Dendritic cell treated with granulocyte-macrophage colony-stimulating factor and Interleukin-4, amounts not matched to agents 40 ng/mL and 50 ng/mL, for 4 days (primary cell): ENCODE results near the gene ATF6.
"Not testable (repeated sequence)": the region's sequence is repeated elsewhere in the genome, so short reads cannot be mapped to it uniquely, and the experiment has no call there.

ENCODE experiments used
- H3K27ac Mint-ChIP-seq: one replicate; pipeline ENCODE4 v1.8.0; 2022; ENCODE audit warnings: mild to moderate bottlenecking, mixed read lengths
- H3K27me3 Mint-ChIP-seq: one replicate; pipeline ENCODE4 v1.8.0; 2022; ENCODE audit warnings: mild to moderate bottlenecking, mixed read lengths
- H3K36me3 Mint-ChIP-seq: one replicate; pipeline ENCODE4 v1.8.0; 2022; ENCODE audit warnings: low read depth, mixed read lengths
- H3K4me1 Mint-ChIP-seq: one replicate; pipeline ENCODE4 v1.8.0; 2022; ENCODE audit warnings: low read depth, mixed read lengths
- H3K4me3 Mint-ChIP-seq: one replicate; pipeline ENCODE4 v1.8.0; 2022; ENCODE audit warnings: mild to moderate bottlenecking, moderate library complexity, mixed read lengths
- H3K9me3 Mint-ChIP-seq: one replicate; pipeline ENCODE4 v1.8.0; 2022; ENCODE audit warnings: mixed read lengths
- intact Hi-C: fragments of 100-400 bp; cut with micrococcal nuclease; formaldehyde crosslinking; loops from one replicate; pipeline ENCODE4 v1.15.0; 2022

ATF6 gene, protein sequence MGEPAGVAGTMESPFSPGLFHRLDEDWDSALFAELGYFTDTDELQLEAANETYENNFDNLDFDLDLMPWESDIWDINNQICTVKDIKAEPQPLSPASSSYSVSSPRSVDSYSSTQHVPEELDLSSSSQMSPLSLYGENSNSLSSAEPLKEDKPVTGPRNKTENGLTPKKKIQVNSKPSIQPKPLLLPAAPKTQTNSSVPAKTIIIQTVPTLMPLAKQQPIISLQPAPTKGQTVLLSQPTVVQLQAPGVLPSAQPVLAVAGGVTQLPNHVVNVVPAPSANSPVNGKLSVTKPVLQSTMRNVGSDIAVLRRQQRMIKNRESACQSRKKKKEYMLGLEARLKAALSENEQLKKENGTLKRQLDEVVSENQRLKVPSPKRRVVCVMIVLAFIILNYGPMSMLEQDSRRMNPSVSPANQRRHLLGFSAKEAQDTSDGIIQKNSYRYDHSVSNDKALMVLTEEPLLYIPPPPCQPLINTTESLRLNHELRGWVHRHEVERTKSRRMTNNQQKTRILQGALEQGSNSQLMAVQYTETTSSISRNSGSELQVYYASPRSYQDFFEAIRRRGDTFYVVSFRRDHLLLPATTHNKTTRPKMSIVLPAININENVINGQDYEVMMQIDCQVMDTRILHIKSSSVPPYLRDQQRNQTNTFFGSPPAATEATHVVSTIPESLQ

DNA sequence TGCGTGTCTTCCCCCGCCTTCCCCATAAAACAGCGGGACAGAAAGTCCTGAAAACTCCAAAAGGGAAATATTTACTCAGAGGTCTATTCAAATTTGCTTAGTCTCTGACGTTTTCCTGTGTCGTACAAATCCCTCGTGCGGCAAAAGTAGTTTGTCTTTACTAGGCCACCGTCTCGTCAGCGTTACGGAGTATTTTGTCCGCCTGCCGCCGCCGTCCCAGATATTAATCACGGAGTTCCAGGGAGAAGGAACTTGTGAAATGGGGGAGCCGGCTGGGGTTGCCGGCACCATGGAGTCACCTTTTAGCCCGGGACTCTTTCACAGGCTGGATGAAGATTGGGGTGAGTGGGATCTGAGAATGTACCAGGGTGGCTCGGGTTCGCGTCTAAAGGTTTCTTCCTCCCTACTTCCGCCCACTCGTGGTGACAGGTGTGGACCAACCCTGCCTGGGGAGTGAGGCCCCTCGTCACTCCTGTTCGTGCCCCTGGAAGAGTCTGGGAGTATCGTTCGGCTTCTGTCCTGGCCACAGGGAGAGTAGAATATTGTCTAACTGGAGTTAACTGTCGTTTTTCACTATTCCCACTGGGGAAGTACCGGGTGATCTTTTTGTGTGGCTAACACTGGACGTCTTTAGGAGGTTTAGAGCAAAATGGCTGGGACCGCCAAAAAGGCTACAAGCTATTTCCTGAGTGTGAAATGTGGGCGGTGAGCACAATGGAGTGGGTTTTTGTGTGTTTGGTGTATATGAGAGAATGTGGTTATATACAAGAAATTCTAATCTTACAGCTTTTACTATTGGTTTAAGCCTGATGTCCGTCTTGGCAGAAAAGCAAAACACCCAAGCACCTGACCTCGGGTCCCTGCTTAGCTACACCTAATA, at the start of gene ATF6:
Gene ATF6, plus strand, starts transcription at position 219 of the 880 bp plus-strand sequence. Its CDS starts 41 bp downstream, at position 260.
- H3K4me1 Mint-ChIP-seq, result peaks cover 36% of the 10 kb centered on the region
- H3K9me3 Mint-ChIP-seq, result no peaks in the 10 kb centered on the region
- H3K27ac Mint-ChIP-seq, result peak within 1 kb of the TSS; percentile 96
- intact Hi-C loops, result no loop called here
- peak within 1 kb of the TSS; percentile 88 for H3K4me3 Mint-ChIP-seq
- H3K36me3 Mint-ChIP-seq, result peaks cover 28% of the 10 kb centered on the region
- no peaks in the 10 kb centered on the region for H3K27me3 Mint-ChIP-seq

DNA sequence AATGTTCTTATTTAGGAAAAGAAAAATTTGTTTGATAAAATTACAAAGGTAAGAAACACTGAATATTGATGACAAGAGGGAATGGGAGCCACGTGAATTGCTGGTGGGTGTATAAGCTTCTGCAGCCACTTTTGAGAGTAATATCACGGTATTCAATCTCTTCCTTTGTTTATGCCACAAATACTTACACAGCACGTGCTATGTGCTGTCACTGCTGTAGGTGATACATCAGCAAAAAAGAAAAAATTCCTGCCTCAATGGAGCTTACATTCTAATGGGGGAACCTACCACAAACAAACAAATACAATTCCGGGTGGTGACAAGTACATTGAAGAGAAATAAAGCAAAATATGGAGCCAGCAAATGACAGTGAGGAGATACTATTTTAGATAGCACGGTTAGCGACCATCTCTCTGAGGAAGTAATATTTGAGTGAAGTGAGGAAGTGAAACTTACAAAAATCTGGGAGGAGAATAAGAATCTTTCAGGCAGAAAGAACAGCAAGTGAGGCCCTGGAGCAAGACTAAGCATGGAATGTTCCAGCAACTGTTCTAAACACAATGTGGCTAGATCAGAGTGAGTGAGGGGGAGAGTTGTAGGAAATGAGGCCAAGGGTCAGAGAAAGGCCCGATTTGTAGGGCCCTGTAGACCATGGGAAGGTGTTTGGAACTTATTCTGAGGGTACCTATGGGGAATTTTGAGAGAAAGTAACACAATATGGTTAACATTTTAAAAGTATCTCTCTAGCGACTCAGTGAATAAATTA, 47.4 kb upstream of the ATF6 start:
- H3K4me3 Mint-ChIP-seq, result no peak overlapping the region
- no peaks in the 10 kb centered on the region for H3K9me3 Mint-ChIP-seq
- peak overlapping the region; percentile 39 for H3K27ac Mint-ChIP-seq
- H3K36me3 Mint-ChIP-seq, result no peaks in the 10 kb centered on the region
- H3K4me1 Mint-ChIP-seq, result peaks cover 73% of the 10 kb centered on the region
- intact Hi-C loops, result no loop called here
- peaks cover 31% of the 10 kb centered on the region for H3K27me3 Mint-ChIP-seq

DNA sequence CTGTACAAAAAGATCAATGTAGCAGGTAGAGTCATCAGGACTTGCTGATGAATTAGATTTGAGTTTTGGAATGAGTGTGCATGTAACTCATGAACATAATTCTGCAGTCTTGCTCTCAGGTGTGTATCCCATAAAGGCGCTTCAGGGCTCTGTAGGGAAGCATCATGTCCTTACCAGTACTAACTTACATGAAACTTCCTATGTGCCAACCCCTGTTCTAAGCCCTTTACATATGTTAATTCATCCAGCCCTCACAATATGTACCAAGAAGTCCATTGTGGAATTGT, 46.9 kb upstream of the ATF6 start:
- intact Hi-C loops, result no loop called here
- Mint-ChIP-seq H3K4me1 (peaks cover 77% of the 10 kb centered on the region), H3K9me3 (no peaks in the 10 kb centered on the region), H3K4me3 (no peak overlapping the region), H3K27me3 (peaks cover 34% of the 10 kb centered on the region), H3K36me3 (no peaks in the 10 kb centered on the region), H3K27ac (peak overlapping the region; percentile 39)

DNA sequence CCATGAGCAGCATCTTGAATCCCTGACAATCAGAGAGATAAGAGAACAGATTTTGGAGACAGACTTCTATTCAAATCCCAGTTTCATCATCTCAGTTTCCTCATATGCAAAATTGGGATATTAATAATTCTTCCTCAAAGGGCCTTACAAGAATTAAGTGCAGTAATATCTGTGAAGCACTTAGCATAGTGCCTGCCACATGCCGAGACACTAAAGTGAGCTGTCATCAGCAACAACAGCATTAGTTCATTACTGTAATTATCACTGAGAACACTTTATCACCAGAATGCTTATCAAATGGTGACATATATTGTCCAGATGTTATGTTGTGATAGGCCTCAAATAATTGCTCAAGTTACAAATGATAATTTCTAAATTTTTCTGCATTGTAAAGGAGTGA, 45.7 kb upstream of the ATF6 start:
- Mint-ChIP-seq H3K9me3 (no peaks in the 10 kb centered on the region), H3K36me3 (no peaks in the 10 kb centered on the region), H3K4me3 (no peak overlapping the region), H3K27ac (no peak overlapping the region), H3K27me3 (peaks cover 31% of the 10 kb centered on the region), H3K4me1 (peaks cover 85% of the 10 kb centered on the region)
- intact Hi-C loops, result no loop called here

DNA sequence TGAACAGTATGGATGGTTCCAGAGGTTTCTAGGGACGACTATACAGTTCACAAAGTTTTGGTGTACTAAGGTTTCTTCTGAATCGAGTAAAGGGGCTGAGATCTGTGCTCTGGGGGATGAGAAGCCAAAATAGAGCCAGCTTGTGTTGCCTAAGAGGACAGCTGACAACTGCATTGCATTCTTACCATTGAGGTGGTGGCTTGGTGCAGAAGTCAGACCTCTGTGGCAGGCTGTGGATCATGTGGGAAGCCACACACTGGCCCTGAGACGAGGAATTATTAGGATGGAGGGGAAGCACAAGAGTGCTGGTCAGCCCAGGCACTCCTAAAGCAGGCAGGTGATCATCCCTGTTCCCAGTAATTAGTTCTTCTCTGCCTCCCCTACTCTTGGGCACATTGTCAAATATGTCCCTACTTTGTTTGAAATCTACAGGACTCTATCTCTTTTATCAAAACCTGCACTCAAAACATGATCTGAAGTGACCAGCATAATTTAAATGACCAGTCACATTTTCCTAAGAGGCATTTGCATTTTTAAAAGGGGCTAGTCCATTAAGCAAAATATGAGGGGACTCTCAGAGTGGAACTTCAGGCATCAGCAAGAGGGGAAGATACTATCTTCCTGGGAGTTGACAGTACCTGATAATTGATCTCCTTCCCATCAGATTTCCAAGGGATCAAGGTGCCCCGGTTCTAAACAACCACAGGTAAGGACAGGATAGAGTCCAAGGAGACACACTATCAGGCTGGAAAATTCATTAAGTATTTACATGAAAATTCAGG, 45.0 kb upstream of the ATF6 start, which contains the start of gene FCRLB:
Gene FCRLB, plus strand, starts transcription at position 589 of the 782 bp plus-strand sequence. CDS start 1,129 bp downstream, outside the sequence.
- peaks cover 26% of the 10 kb centered on the region for H3K27me3 Mint-ChIP-seq
- H3K27ac Mint-ChIP-seq, result peak within 1 kb of the TSS; percentile 72
- peaks cover 90% of the 10 kb centered on the region for H3K4me1 Mint-ChIP-seq
- no peaks in the 10 kb centered on the region for H3K9me3 Mint-ChIP-seq
- H3K4me3 Mint-ChIP-seq, result no peak within 1 kb of the TSS
- intact Hi-C loops, result no loop called here
- no peaks in the 10 kb centered on the region for H3K36me3 Mint-ChIP-seq

DNA sequence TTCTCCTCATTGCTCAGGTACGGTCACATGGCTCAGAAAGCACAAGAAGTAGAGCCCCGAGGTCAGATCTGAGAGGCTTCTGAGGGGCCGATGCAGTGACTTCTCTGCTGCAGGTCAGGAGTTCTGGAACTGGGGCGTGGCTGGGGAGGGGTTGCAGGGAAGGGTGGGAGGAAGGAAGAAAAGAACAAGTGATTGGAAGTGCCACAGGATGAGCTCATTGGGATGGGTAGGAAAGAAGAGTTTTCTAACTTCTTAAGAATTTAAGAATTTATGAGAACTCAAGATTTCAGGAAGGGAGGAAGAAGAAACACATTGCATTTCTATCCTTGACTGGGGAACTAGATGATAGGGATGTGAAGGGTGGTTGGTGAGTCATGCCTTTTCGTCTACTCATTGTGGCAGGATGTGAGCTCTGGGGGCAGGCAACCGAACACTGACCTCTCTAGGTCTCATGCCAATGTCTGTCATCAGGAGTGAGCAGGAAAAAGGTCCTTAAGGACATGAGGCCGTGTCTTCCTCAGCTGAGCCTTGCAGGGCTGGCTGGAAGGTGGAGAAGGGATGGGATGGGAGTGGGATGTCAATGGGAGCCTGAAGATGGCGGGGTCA, 44.3 kb upstream of the ATF6 start:
- intact Hi-C loops, result no loop called here
- Mint-ChIP-seq H3K27ac (peak overlapping the region; percentile 72), H3K4me3 (no peak overlapping the region), H3K36me3 (peaks cover 5% of the 10 kb centered on the region), H3K9me3 (no peaks in the 10 kb centered on the region), H3K4me1 (peaks cover 91% of the 10 kb centered on the region), H3K27me3 (peaks cover 20% of the 10 kb centered on the region)

DNA sequence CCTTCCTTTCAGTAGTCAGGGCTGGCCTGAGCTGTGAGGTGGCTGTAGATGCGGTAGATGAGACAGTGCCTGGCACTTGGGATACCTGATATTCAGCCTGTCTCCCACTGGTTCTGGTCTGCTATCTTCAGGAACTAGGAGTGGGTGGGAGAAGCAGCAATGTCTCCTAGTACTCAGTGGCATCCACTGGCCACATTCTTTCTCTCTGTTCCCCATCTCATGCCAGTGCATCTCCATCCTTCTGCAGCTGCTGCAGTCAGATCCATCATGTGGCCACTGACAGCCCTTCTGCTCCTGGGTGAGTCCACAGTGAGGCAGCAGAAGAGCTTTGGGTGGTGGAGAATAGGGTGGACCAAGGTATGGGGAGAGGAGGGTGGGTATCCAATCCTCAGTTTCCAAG, 43.7 kb upstream of the ATF6 start:
- H3K9me3 Mint-ChIP-seq, result no peaks in the 10 kb centered on the region
- peaks cover 87% of the 10 kb centered on the region for H3K4me1 Mint-ChIP-seq
- H3K27me3 Mint-ChIP-seq, result peaks cover 15% of the 10 kb centered on the region
- H3K4me3 Mint-ChIP-seq, result no peak overlapping the region
- intact Hi-C loops, result no loop called here
- peak overlapping the region; percentile 72 for H3K27ac Mint-ChIP-seq
- peaks cover 6% of the 10 kb centered on the region for H3K36me3 Mint-ChIP-seq

DNA sequence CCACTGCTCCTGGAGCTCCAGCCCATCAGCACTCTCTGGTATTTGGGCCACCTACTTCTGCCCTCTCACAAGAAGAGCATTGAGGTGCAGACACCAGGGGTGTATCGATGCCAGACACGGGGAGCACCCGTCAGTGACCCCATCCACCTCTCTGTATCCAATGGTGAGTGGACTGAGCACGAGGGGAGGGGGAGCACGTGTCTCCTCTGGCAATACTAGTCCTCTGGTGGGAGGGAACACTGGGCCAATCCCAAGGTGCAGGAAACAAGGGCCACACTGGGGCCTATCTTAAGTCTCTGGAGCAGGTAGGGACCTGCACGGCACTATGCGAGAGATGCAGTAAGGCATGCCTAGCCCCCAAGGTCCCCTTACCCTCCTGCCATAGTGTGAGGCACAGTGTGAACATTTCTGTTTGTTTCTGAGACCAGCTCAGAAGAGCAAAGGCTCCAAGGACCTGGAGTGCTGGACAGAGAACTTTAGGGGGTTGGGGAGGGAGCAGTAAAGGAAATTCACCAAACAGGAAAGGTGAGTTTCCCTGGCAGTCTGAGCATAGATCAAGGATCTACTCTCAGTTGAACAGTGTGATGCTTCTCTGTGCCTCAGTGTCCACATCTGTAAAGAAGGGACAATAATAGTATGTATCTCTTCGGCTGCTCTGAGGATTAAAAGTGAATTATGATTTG, 42.5 kb upstream of the ATF6 start:
- H3K4me3 Mint-ChIP-seq, result no peak overlapping the region
- H3K27me3 Mint-ChIP-seq, result peaks cover 14% of the 10 kb centered on the region
- H3K4me1 Mint-ChIP-seq, result peaks cover 86% of the 10 kb centered on the region
- peaks cover 6% of the 10 kb centered on the region for H3K36me3 Mint-ChIP-seq
- no peak overlapping the region for H3K27ac Mint-ChIP-seq
- H3K9me3 Mint-ChIP-seq, result no peaks in the 10 kb centered on the region
- intact Hi-C loops, result no loop called here

DNA sequence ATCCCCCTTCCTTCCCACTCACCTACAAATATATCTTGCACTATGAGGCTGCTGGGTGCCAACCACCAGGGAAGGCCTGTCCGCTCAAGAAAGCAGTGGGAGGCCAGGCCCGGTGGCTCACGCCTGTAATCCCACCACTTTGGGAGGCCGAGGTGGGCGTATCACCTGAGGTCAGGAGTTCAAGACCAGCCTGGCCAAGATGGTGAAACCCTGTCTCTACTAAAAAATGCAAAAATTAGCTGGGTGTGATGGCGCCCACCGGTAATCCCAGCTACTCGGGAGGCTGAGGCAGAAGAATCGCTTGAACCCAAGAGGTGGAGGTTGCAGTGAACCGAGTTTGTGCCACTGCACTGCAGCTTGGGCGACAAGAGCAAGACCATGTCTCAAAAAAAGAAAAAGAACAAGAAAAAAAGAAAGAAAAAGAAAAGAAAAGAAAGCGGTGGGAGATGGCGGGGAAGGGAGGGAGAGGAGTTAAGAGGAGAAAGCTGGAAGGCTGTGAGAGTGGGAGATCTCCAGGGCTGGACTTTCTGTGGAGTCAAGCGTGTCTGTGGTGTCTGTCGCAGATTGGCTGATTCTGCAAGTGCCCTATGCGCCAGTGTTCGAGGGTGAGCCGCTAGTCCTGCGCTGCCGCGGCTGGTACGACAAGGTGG, 40.7 kb upstream of the ATF6 start:
- intact Hi-C loops, H3K9me3 Mint-ChIP-seq, H3K36me3 Mint-ChIP-seq: not testable (repeated sequence)
- Mint-ChIP-seq H3K4me3 (peak overlapping the region; percentile 82), H3K27me3 (peaks cover 13% of the 10 kb centered on the region), H3K4me1 (peaks cover 86% of the 10 kb centered on the region), H3K27ac (peak overlapping the region; percentile 86)

DNA sequence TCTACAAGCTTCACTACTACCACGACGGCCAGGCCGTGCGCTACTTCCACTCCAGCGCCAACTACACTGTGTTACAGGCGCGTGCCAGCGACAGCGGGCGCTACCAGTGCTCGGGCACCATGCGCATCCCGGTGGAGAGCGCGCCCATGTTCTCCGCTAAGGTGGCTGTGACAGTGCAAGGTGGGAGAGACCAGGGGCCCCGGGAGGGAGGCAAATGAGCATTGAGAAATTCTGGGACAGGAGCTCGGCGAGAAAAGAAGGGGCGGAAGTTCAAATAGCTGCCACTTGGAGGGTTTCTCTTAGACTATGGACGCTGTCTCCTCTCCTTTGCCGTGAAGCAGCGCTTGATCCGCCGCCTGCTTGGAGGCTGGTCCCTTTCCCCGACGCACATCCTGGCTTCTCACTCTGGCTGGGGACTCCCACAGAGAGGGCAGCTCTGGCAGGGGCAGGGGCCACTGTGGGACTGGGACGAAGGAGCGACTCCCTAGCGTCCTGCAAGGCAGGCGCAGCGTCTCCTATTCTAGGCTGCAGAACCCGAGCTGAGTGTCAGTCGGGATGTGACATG, 40.1 kb upstream of the ATF6 start:
- Mint-ChIP-seq H3K4me3 (peak overlapping the region; percentile 82), H3K36me3 (peaks cover 6% of the 10 kb centered on the region), H3K4me1 (peaks cover 81% of the 10 kb centered on the region), H3K27me3 (peaks cover 13% of the 10 kb centered on the region), H3K9me3 (no peaks in the 10 kb centered on the region), H3K27ac (peak overlapping the region; percentile 86)
- intact Hi-C loops, result no loop called here

DNA sequence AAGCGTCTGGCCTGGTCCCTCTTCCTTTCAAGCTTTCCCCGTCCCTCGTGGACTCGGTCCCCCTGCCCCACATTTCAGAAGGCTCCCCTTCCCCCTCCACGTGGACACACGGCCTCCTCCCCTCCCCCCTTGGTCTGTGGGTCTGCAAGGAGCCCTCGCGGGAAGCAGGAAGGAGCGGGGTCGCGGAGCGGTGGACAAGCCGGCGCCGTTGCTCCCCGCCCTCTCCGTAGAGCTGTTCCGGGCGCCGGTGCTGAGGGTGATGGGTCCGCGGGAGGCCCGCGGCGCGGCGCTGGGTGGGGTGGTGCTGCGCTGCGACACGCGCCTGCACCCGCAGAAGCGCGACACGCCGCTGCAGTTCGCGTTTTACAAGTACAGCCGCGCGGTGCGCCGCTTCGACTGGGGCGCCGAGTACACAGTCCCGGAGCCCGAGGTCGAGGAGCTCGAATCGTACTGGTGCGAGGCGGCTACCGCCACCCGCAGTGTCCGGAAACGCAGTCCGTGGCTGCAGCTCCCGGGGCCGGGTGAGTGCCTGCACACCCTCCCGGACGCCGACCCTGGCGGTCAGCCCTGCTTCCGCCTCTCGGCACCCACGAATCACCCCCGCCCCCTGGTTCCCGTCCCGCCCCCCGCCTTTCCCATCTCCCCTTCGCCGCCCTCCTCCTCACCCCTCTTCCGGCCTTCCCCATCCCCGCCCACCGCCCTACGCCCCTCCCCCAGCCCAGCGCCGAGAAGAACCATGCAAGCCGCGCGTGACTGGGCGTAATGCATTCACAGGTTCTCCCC, 39.5 kb upstream of the ATF6 start:
- intact Hi-C loops, result no loop called here
- Mint-ChIP-seq H3K4me3 (peak overlapping the region; percentile 82), H3K4me1 (peaks cover 74% of the 10 kb centered on the region), H3K27ac (peak overlapping the region; percentile 86), H3K9me3 (no peaks in the 10 kb centered on the region), H3K36me3 (peaks cover 6% of the 10 kb centered on the region), H3K27me3 (peaks cover 17% of the 10 kb centered on the region)
